Measurements from ENCODE around the gene AEBP1.

Gene AEBP1

DNA sequence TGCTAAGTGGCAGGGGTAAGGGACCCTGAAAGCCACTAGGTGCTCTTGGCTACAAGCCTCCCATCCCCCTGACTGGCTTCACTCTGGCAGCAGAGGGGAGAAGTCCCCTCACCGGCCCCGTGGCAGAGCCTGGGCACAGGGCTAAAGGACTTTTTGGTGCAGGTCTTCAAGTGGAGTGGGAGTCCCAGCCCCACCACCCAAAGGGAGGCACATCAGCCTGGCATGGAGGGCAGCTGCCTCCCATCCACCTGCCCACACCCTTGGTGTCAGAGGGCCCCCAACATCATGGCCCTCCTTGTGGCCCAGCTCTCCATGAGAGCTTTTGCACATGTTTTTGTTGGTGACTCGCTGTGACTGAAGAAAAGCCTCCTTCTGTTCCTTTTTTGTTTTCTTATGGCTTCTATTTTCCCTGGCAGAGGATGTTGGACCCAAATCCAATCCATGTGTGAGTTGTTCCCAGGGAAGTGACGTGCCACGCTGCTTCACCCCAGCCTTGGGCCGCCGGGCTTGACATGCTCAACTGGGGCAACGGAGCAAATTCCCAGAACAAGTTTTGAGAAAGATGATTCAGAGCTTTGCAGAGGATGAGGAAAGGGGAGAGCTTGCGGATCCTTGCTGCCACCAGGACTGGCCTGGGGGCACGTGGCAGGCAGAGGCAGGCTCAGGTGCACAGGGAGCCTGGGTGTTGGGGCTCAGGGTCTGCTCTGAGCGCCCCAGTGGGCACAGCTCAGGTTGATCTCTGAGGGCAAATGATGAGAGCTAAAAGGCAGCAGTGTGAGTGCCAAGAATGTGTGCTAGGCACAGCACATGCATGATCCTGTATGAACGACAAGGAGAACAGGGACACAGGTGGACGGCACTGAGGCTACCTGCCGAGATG lies 1.9 kb upstream of the AEBP1 start:
- no peak overlapping the region for H3K4me3 ChIP-seq (ENCODE audit: low read depth, low read length)

DNA sequence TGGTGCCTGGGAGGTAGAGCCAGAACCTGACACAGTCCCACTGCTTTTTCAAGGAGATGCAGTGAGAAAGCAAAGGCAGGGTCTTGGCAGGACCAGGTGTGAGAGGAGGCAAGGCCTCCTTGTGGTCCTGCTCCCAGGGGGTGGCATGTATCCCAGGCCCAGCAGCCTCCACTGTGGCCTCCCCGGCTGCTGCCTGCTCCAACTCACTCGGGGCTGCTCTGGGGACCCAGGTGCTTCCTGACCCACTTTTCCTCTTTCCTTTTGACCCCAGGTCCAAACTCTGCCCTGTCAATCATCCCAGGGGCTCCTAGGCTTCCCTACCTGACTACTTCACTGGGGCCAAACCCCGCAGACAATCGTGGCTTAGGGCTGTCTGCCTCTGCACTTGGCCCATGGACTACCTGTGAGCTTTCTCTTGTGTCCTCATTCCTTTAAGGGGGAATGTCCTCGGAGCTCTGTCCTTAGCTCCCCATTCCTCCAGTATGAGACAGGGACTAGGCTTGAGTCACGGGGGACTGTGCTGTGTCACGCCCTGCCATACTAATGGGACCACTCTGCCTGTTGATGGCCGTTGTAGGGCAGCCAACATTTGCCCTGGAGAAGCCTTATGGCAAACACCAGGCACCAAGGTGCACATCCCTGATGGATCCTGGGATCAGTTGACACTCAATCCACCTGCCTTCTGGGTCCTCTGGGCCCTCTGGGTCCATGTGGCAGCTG lies 1.1 kb upstream of the AEBP1 start:
- TF ChIP-seq, protein P1, sequence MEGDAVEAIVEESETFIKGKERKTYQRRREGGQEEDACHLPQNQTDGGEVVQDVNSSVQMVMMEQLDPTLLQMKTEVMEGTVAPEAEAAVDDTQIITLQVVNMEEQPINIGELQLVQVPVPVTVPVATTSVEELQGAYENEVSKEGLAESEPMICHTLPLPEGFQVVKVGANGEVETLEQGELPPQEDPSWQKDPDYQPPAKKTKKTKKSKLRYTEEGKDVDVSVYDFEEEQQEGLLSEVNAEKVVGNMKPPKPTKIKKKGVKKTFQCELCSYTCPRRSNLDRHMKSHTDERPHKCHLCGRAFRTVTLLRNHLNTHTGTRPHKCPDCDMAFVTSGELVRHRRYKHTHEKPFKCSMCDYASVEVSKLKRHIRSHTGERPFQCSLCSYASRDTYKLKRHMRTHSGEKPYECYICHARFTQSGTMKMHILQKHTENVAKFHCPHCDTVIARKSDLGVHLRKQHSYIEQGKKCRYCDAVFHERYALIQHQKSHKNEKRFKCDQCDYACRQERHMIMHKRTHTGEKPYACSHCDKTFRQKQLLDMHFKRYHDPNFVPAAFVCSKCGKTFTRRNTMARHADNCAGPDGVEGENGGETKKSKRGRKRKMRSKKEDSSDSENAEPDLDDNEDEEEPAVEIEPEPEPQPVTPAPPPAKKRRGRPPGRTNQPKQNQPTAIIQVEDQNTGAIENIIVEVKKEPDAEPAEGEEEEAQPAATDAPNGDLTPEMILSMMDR (IDR thresholded peaks at IDR 0.05; ENCODE audit: borderline replicate concordance, insufficient read depth, low read depth, low read length), result no peak
- H3K4me3 ChIP-seq (ENCODE audit: low read depth, low read length), result no peak overlapping the region

More for the DNA sequence above, 1.9 kb upstream of the AEBP1 start:
- TF ChIP-seq, protein P1 (IDR thresholded peaks at IDR 0.05; ENCODE audit: borderline replicate concordance, insufficient read depth, low read depth, low read length), result no peak

DNA sequence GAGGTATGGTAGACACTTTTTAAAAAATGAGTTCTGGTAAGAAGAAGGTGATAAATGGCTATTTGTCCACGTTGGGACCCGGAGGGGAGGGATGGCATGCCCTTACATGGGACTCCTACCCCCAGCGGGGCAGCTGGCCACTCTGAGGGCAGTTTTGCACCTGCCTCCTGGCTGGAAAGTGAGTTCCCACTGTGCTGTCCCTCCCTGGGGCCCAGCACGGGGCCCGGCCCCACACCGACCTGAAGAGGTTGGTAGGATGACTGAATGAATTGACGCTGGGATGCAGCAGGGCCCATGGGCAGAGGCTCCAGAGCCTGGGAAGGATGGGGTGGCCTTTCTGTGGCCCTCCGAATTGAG lies 601 bp upstream of the AEBP1 start:
- no peak overlapping the region for H3K4me3 ChIP-seq (ENCODE audit: low read depth, low read length)
- TF ChIP-seq, protein P1 (IDR thresholded peaks at IDR 0.05; ENCODE audit: borderline replicate concordance, insufficient read depth, low read depth, low read length), result no peak

DNA sequence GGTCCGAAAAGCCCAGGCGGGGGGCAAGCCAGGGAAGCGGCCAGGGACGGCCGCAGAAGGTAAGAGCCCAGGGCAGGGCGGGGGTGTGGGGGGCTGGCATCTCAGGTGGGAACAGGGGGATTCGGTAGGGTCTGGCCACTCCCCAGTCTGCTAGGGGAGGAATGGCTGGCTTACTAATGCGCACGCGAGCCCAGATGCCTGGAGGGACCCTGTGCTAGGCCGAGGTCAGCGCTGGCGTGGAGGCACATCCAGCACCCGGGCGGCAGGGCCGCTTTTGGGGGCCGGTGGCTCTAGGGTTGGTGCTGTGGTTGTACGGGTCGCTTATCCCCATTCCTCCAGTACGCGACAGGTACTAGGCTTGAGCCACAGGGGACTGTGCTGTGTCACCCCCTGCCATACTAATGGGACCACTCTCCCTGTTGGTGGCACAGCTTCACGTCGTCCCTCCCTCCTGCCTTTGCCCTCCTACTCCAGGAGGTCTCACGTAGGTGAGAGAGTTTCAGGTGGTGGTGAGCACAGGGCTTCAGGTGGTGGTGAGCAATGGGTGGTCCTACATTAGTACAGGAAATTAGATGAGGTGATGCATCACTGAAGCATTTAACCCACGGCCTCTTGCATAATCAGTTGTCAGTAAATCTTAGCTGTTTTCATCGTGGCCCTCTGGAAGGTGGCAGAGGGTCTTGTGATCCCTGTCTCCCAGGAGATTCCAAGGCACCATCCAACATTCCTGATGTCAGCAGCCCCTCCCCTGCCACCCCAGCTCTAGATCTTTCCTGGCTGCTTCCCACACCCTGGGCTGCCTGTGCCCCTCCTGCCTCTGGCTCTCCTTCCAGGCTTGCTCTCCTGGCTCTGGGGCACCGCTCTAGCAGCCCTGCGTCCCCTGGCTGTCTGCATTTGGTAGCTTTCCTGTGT lies 971 bp downstream of the AEBP1 start:
- TF ChIP-seq, protein P1 (IDR thresholded peaks at IDR 0.05; ENCODE audit: borderline replicate concordance, insufficient read depth, low read depth, low read length), result no peak
- H3K4me3 ChIP-seq (ENCODE audit: low read depth, low read length), result peak overlapping the region; percentile 21

DNA sequence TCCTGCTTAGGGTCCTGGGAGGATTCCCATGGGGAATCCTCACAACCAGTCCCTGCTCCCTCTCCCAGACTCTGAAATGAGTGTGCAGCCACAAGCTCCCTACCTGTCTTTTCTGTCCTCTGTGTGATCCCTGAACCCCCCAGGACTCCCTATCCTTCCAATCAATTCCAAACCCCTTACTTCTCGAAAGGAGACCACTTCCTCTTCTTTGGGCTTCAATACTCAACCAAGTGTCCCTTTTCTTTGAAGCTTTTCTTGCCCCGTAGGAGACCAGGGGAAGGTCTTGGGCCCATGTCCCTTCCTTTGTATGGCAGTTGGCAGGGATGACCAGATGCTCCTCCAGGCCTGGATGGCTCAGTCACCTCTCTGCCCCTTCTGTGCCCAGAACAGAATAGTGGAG lies 1.7 kb downstream of the AEBP1 start:
- TF ChIP-seq, protein P1 (IDR thresholded peaks at IDR 0.05; ENCODE audit: borderline replicate concordance, insufficient read depth, low read depth, low read length), result no peak
- H3K4me3 ChIP-seq (ENCODE audit: low read depth, low read length), result no peak overlapping the region

DNA sequence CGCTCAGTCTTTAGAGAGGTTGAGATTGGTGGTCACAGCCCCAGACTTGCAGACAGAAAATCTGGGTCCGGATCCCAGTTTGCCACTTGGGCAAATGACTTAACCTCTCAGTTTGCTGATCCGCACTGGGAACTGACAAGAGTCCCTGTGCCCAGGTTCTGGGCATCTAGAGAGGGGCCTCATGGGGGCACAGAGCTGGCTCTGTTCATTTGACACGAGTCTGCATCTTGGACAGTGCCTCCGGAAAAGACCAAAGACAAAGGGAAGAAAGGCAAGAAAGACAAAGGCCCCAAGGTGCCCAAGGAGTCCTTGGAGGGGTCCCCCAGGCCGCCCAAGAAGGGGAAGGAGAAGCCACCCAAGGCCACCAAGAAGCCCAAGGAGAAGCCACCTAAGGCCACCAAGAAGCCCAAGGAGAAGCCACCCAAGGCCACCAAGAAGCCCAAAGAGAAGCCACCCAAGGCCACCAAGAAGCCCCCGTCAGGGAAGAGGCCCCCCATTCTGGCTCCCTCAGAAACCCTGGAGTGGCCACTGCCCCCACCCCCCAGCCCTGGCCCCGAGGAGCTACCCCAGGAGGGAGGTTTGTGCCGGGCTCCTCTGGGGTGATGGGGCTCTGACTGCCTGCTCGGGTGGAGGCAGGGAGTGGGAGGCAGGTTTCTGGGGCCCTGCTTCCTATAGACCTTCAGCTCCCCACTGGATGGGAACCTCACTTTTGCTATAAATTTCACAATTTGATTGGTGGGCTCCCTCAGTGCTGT lies 2.3 kb downstream of the AEBP1 start:
- no peak overlapping the region for H3K4me3 ChIP-seq (ENCODE audit: low read depth, low read length)
- TF ChIP-seq, protein P1 (IDR thresholded peaks at IDR 0.05; ENCODE audit: borderline replicate concordance, insufficient read depth, low read depth, low read length), result no peak
